WTC11 (cell line): Measurements from ENCODE around the gene HMCN1. TPM values are rescaled to one million over a fixed set of nuclear protein-coding genes. Genes with fewer than 3 reads are reported as not detected.

Experiments used
- ATAC-seq: fragments of 200-7000 bp; cut with Tn5 transposase; 2 replicates; pipeline ENCODE4 v1.10.0; 2021; ENCODE audit warnings: mild to moderate bottlenecking, moderate library complexity
- CTCF ChIA-PET: fragments of 300-600 bp; sonication (Branson Sonifier 250); formaldehyde crosslinking; loops from one replicate; lab custom pipeline; 2021; ENCODE audit warnings: antibody characterized with exemption; lab: Charles Lee
- POLR2A ChIA-PET: fragments of 350-600 bp; sonication (Branson Sonifier 250); formaldehyde crosslinking; loops from one replicate; lab custom pipeline; 2021; ENCODE audit warnings: antibody characterized with exemption; lab: Charles Lee
- DNase-seq: peaks from one replicate; pipeline ENCODE4 v3.0.0; 2021; ENCODE audit warnings: low spot score
- H3K27ac Mint-ChIP-seq: 2 replicates; pipeline ENCODE4 v1.8.0; 2021; ENCODE audit warnings: mixed read lengths
- H3K27me3 Mint-ChIP-seq: 2 replicates; pipeline ENCODE4 v1.8.0; 2021; ENCODE audit warnings: low read depth, mild to moderate bottlenecking, moderate library complexity, mixed read lengths
- H3K36me3 Mint-ChIP-seq: 2 replicates; pipeline ENCODE4 v1.8.0; 2021; ENCODE audit warnings: mixed read lengths
- H3K4me1 Mint-ChIP-seq: 2 replicates; pipeline ENCODE4 v1.8.0; 2022; ENCODE audit warnings: mixed read lengths
- H3K4me3 Mint-ChIP-seq: 2 replicates; pipeline ENCODE4 v1.8.0; 2021; ENCODE audit warnings: mild to moderate bottlenecking, moderate library complexity, mixed read lengths
- H3K9me3 Mint-ChIP-seq: 2 replicates; pipeline ENCODE4 v1.8.0; 2021; ENCODE audit warnings: mixed read lengths
- ARID4B ChIP-seq: sonication (generic); formaldehyde crosslinking; IDR thresholded peaks from 2 replicates; pipeline ENCODE4 v1.8.0; 2023; ENCODE audit warnings: missing genetic modification reagents, mild to moderate bottlenecking, borderline replicate concordance
- CBFB ChIP-seq: sonication (generic); formaldehyde crosslinking; IDR thresholded peaks from 2 replicates; pipeline ENCODE4 v1.8.1; 2022; ENCODE audit warnings: mild to moderate bottlenecking, low read depth, missing genetic modification reagents
- E2F1 ChIP-seq: sonication (generic); formaldehyde crosslinking; IDR thresholded peaks from 2 replicates; pipeline ENCODE4 v1.8.0; 2022; ENCODE audit warnings: mild to moderate bottlenecking, missing genetic modification reagents
- E2F4 ChIP-seq: sonication (generic); formaldehyde crosslinking; IDR thresholded peaks from 2 replicates; pipeline ENCODE4 v1.8.1; 2022; ENCODE audit warnings: low read depth, mild to moderate bottlenecking, moderate library complexity, missing genetic modification reagents, borderline replicate concordance
- EMX1 ChIP-seq: fragments of 250-450 bp; sonication (Bioruptor Pico); IDR thresholded peaks from 2 replicates; pipeline ENCODE4 v1.8.0; 2021; ENCODE audit warnings: mild to moderate bottlenecking
- ETV6 ChIP-seq: sonication (generic); formaldehyde crosslinking; IDR thresholded peaks from 2 replicates; pipeline ENCODE4 v1.8.1; 2022; ENCODE audit warnings: mild to moderate bottlenecking, missing genetic modification reagents
- FOXJ3 ChIP-seq: sonication (generic); formaldehyde crosslinking; IDR thresholded peaks from 2 replicates; pipeline ENCODE4 v1.9.0; 2021; ENCODE audit warnings: missing genetic modification reagents, mild to moderate bottlenecking, borderline replicate concordance
- FOXP4 ChIP-seq: sonication (generic); formaldehyde crosslinking; IDR thresholded peaks from 2 replicates; pipeline ENCODE4 v1.8.0; 2022; ENCODE audit warnings: mild to moderate bottlenecking, missing genetic modification reagents
- GABPB1 ChIP-seq: sonication (generic); formaldehyde crosslinking; IDR thresholded peaks from 2 replicates; pipeline ENCODE4 v1.8.1; 2023; ENCODE audit warnings: mild to moderate bottlenecking, missing genetic modification reagents
- HMGXB4 ChIP-seq: sonication (generic); formaldehyde crosslinking; IDR thresholded peaks from 2 replicates; pipeline ENCODE4 v1.8.1; 2023; ENCODE audit warnings: mild to moderate bottlenecking, moderate library complexity, missing genetic modification reagents
- IRF1 ChIP-seq: sonication (generic); formaldehyde crosslinking; IDR thresholded peaks from 2 replicates; pipeline ENCODE4 v1.8.0; 2023; ENCODE audit warnings: missing genetic modification reagents
- IRF2 ChIP-seq: sonication (generic); formaldehyde crosslinking; IDR thresholded peaks from 2 replicates; pipeline ENCODE4 v1.8.0; 2022; ENCODE audit warnings: low read depth, missing genetic modification reagents, borderline replicate concordance
- JUN ChIP-seq: sonication (generic); formaldehyde crosslinking; IDR thresholded peaks from 2 replicates; pipeline ENCODE4 v1.8.0; 2023; ENCODE audit warnings: mild to moderate bottlenecking, missing genetic modification reagents
- KAT7 ChIP-seq: sonication (generic); formaldehyde crosslinking; IDR thresholded peaks from 2 replicates; pipeline ENCODE4 v1.8.1; 2023; ENCODE audit warnings: missing genetic modification reagents, mild to moderate bottlenecking, borderline replicate concordance
- NFE2L1 ChIP-seq: sonication (generic); formaldehyde crosslinking; IDR thresholded peaks from 2 replicates; pipeline ENCODE4 v1.8.1; 2023; ENCODE audit warnings: missing genetic modification reagents
- NR3C1 ChIP-seq: sonication (generic); formaldehyde crosslinking; conservative IDR thresholded peaks from 2 replicates; pipeline ENCODE4 v1.8.1; 2023; ENCODE audit warnings: low read depth, mild to moderate bottlenecking, missing genetic modification reagents
- PREB ChIP-seq: sonication (generic); formaldehyde crosslinking; IDR thresholded peaks from 2 replicates; pipeline ENCODE4 v1.8.1; 2022; ENCODE audit warnings: mild to moderate bottlenecking, missing genetic modification reagents, moderate library complexity, borderline replicate concordance
- ZNF219 ChIP-seq: sonication (generic); formaldehyde crosslinking; IDR thresholded peaks from 2 replicates; pipeline ENCODE4 v1.8.0; 2023; ENCODE audit warnings: missing genetic modification reagents, mild to moderate bottlenecking, borderline replicate concordance
- ZNF512 ChIP-seq: sonication (generic); formaldehyde crosslinking; IDR thresholded peaks from 2 replicates; pipeline ENCODE4 v1.8.1; 2022; ENCODE audit warnings: missing genetic modification reagents, borderline replicate concordance
- total RNA-seq: library from RNA; stranded (reverse); gene quantifications from 3 replicates; pipeline ENCODE4 v1.2.3, GENCODE V29; 2021

Gene HMCN1
- total RNA-seq, 1 experiment from 2014 or later: 5.6 TPM

GRCh38 chr1:185786524-185786923, 52.3 kb downstream of the HMCN1 start (continued):
- TF ChIP-seq FOXP4 (CRISPR knock-in tag) (no peak), NFE2L1 (CRISPR knock-in tag) (no peak), GABPB1 (no peak), ETV6 (CRISPR knock-in tag) (no peak), E2F1 (CRISPR knock-in tag) (no peak)
- TF ChIP-seq, all 79 proteins: peak for 0

- Mint-ChIP-seq H3K27ac (no peak overlapping the region), H3K36me3 (peaks cover 22% of the 10 kb centered on the region), H3K9me3 (peaks cover 29% of the 10 kb centered on the region)
- DNase-seq: no peak
- no peak for TF ChIP-seq JUN (CRISPR knock-in tag)
- no peak for TF ChIP-seq PREB
- no peak for TF ChIP-seq FOXJ3 (CRISPR knock-in tag)
- TF ChIP-seq, all 79 proteins: peak for 0
- Mint-ChIP-seq H3K4me1 (peaks cover 4% of the 10 kb centered on the region; the same call in 1 of the 2 replicates), H3K27me3 (no peaks in the 10 kb centered on the region), H3K4me3 (no peak overlapping the region)
- ChIA-PET CTCF (interaction anchor here (0.8 kb wide), 1 partner anchor 26 kb away, joined by 3 read pairs; no protein-coding TSS in a partner anchor), POLR2A (no interaction called here)
- ATAC-seq: no peak
Measured at GRCh38 chr1:185787238-185787637, 53.0 kb downstream of the HMCN1 start.

GRCh38 chr1:185788386-185788785, 54.2 kb downstream of the HMCN1 start:
- Mint-ChIP-seq H3K27ac (no peak overlapping the region), H3K9me3 (peaks cover 18% of the 10 kb centered on the region), H3K36me3 (peaks cover 15% of the 10 kb centered on the region), H3K4me3 (no peak overlapping the region), H3K4me1 (peaks cover 4% of the 10 kb centered on the region; the same call in 1 of the 2 replicates), H3K27me3 (no peaks in the 10 kb centered on the region)
- no peak for DNase-seq
- POLR2A ChIA-PET: no interaction called here
- CTCF ChIA-PET: no interaction called here
- no peak for ATAC-seq
- TF ChIP-seq NR3C1 (CRISPR knock-in tag) (no peak), ZNF512 (no peak), HMGXB4 (no peak), CBFB (CRISPR knock-in tag) (no peak), E2F4 (CRISPR knock-in tag) (no peak), ARID4B (CRISPR knock-in tag) (no peak), EMX1 (CRISPR knock-in tag) (no peak), ZNF219 (CRISPR knock-in tag) (no peak), IRF2 (CRISPR knock-in tag) (no peak), IRF1 (CRISPR knock-in tag) (no peak), KAT7 (no peak)
